Measurements from ENCODE around the gene DOCK8. TPM values are rescaled to one million over a fixed set of nuclear protein-coding genes. Genes with fewer than 3 reads are reported as not detected.

Gene DOCK8
- total and polyA plus RNA-seq, 2 of the 13 experiments (the other 11 are each of a cell fraction or from before 2014, with no cell fraction given) = 0.28 to 0.38 TPM

DNA sequence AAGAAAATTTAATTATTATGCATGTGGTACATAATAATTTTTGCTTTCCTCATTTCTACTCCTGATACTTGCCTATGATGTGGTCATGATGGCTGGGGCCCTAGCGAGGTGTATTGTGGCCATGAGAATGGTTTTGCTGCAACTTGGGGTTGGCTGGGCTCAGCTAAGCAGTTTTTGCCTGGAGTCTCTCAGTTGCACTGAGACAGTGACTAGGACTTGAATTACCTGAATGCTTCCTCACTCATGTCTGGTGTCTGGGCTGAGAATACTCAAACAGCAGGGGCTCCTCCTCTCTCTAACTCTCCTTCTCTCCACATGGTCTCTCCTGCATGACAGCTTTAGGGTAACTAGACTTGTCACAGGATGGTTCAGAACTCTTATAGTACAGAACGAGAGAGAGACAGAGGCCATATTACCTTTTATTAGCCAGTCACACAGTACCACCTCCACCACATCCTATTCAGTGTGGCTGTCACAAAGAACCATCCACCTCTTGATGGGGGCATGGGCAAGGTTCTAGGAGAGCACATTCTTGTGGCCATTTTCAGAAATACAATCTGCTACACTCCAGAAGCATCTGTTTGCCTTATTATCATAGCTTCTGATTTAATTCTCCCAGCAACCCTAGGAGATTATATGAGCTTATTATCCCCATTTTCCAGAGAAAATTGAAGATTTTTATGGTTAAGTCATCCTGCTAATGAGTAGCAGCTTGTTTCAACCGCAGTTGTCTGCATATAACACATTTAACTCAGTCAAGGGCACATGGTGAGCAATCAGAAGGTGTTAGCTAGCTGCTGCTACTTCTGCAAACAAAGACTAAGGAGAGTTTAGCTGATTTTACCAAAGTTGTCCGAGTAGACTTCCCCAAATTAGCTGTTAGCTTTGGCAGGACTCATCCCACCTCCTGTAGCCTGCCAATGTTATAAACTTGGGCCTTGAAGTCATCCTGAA lies 245.1 kb downstream of the DOCK8 start:
- Histone ChIP-seq H3K27me3 (ENCODE audit: control insufficient read depth in 1 of 2, insufficient read depth in 2 of 2, low read length in 2 of 2) (peaks cover 0 to 1% of the 10 kb centered on the region in 2 experiments; a peak in 1 of 5 replicates), H3K4me1 (ENCODE audit: insufficient read depth, low read length) (peaks cover 14% of the 10 kb centered on the region), H3K9ac (ENCODE audit: insufficient read depth, low read depth, low read length) (no peak overlapping the region), H3K4me2 (ENCODE audit: low read depth, low read length) (no peak overlapping the region), H3K27ac (ENCODE audit: extremely low read length, insufficient read depth, low read length) (no peak overlapping the region), H3K79me2 (ENCODE audit: insufficient read depth, low read length) (no peaks in the 10 kb centered on the region), H2AFZ (ENCODE audit: low read length) (no peak overlapping the region), H3K36me3 (replicated peaks in 1 of 2; ENCODE audit: control insufficient read depth in 1 of 2, insufficient read depth in 2 of 2, low read length in 2 of 2) (no peaks in the 10 kb centered on the region), H3K4me3 (replicated peaks in 1 of 3; ENCODE audit: insufficient read depth in 1 of 3, low read depth in 2 of 3, low read length in 3 of 3) (no peak overlapping the region), H3K9me3 (ENCODE audit: low read length) (no peaks in the 10 kb centered on the region), H4K20me1 (ENCODE audit: insufficient read depth, low read length) (no peaks in the 10 kb centered on the region)
- no TSS peak for BruUV-seq (replicated peaks)
- 31% methylated on average over 4 of the region's 4 CpGs for WGBS (ENCODE audit: low lambda C conversion rate)
- in situ Hi-C loops (cut with HindIII; ENCODE audit: extremely low pct_ligation_motif_present, low pct_unique_long_range_greater_than_20kb) = no loop called here
- POLR2A ChIA-PET = no interaction called here
- no peak for TF ChIP-seq RARA (CRISPR knock-in tag; IDR thresholded peaks at IDR 0.05)
- TF ChIP-seq EHMT2 (IDR thresholded peaks at IDR 0.05; ENCODE audit: borderline replicate concordance, low read depth, low read length) = no peak
- TF ChIP-seq TOPORS (CRISPR knock-in tag; IDR thresholded peaks at IDR 0.05) = no peak
- TF ChIP-seq, protein P1, sequence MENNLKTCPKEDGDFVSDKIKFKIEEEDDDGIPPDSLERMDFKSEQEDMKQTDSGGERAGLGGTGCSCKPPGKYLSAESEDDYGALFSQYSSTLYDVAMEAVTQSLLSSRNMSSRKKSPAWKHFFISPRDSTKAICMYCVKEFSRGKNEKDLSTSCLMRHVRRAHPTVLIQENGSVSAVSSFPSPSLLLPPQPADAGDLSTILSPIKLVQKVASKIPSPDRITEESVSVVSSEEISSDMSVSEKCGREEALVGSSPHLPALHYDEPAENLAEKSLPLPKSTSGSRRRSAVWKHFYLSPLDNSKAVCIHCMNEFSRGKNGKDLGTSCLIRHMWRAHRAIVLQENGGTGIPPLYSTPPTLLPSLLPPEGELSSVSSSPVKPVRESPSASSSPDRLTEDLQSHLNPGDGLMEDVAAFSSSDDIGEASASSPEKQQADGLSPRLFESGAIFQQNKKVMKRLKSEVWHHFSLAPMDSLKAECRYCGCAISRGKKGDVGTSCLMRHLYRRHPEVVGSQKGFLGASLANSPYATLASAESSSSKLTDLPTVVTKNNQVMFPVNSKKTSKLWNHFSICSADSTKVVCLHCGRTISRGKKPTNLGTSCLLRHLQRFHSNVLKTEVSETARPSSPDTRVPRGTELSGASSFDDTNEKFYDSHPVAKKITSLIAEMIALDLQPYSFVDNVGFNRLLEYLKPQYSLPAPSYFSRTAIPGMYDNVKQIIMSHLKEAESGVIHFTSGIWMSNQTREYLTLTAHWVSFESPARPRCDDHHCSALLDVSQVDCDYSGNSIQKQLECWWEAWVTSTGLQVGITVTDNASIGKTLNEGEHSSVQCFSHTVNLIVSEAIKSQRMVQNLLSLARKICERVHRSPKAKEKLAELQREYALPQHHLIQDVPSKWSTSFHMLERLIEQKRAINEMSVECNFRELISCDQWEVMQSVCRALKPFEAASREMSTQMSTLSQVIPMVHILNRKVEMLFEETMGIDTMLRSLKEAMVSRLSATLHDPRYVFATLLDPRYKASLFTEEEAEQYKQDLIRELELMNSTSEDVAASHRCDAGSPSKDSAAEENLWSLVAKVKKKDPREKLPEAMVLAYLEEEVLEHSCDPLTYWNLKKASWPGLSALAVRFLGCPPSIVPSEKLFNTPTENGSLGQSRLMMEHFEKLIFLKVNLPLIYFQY (CRISPR knock-in tag; IDR thresholded peaks at IDR 0.05; ENCODE audit: borderline replicate concordance) = no peak
- TF ChIP-seq, protein P2, sequence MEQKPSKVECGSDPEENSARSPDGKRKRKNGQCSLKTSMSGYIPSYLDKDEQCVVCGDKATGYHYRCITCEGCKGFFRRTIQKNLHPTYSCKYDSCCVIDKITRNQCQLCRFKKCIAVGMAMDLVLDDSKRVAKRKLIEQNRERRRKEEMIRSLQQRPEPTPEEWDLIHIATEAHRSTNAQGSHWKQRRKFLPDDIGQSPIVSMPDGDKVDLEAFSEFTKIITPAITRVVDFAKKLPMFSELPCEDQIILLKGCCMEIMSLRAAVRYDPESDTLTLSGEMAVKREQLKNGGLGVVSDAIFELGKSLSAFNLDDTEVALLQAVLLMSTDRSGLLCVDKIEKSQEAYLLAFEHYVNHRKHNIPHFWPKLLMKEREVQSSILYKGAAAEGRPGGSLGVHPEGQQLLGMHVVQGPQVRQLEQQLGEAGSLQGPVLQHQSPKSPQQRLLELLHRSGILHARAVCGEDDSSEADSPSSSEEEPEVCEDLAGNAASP (CRISPR knock-in tag; IDR thresholded peaks at IDR 0.05; ENCODE audit: borderline replicate concordance) = no peak
- no peak for TF ChIP-seq EP300 (IDR thresholded peaks at IDR 0.05; ENCODE audit: low read depth in 2 of 2, low read length in 2 of 2)
- TF ChIP-seq EP300 (CRISPR knock-in tag; IDR thresholded peaks at IDR 0.05; ENCODE audit: borderline replicate concordance) = no peak
- TF ChIP-seq ZNF607 (CRISPR knock-in tag; IDR thresholded peaks at IDR 0.05; ENCODE audit: borderline replicate concordance) = no peak
- no peak for TF ChIP-seq ZSCAN31 (CRISPR knock-in tag; IDR thresholded peaks at IDR 0.05; ENCODE audit: low read depth)
- TF ChIP-seq MAFG (CRISPR knock-in tag; IDR thresholded peaks at IDR 0.05) = no peak
- TF ChIP-seq NR2F6 (IDR thresholded peaks at IDR 0.05) = no peak
- no peak for TF ChIP-seq NR2F6 (CRISPR knock-in tag; IDR thresholded peaks at IDR 0.05)
- FAIRE-seq (no peak), ATAC-seq (no peak; the same call in 1 of the 3 replicates), DNase-seq (ENCODE audit: low spot score) (no peak)
- CTCF ChIA-PET (ENCODE audit: low intra/inter-chr PET ratio, low total read pairs) = no interaction called here
- intact Hi-C loops (cut with micrococcal nuclease; ENCODE audit: unreplicated experiment) = loop anchor here (5.0 kb wide), 1 partner anchor 43 kb away; the partner anchor contains the start of gene KANK1
